ENCODE results near the gene RNF130. TPM values are rescaled to one million over a fixed set of nuclear protein-coding genes. Genes with fewer than 3 reads are reported as not detected.

The RNF130 gene
- total RNA-seq, 4 donors from 2014 or later: 161 to 309 (median 212) TPM

DNA sequence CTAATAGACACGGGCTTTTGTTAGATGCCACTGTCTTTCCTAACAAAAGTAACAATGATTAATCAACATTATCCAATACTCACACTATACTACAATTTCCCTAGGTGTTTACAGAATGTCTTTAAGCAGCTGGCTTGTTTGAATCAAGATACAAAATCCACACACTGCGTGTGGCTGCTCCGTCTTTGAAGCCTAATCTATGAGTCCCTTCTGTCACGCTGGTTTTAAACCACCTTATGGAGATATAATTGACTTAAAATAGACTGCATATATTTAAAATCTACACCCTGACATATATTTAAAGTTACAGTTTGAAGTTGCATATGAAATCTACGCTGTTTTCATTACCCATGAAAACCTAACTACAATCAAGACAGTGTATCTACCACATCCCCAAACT, 89.9 kb downstream of the RNF130 start:
- TF ChIP-seq, protein P1, sequence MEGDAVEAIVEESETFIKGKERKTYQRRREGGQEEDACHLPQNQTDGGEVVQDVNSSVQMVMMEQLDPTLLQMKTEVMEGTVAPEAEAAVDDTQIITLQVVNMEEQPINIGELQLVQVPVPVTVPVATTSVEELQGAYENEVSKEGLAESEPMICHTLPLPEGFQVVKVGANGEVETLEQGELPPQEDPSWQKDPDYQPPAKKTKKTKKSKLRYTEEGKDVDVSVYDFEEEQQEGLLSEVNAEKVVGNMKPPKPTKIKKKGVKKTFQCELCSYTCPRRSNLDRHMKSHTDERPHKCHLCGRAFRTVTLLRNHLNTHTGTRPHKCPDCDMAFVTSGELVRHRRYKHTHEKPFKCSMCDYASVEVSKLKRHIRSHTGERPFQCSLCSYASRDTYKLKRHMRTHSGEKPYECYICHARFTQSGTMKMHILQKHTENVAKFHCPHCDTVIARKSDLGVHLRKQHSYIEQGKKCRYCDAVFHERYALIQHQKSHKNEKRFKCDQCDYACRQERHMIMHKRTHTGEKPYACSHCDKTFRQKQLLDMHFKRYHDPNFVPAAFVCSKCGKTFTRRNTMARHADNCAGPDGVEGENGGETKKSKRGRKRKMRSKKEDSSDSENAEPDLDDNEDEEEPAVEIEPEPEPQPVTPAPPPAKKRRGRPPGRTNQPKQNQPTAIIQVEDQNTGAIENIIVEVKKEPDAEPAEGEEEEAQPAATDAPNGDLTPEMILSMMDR (IDR thresholded peaks at IDR 0.05; ENCODE audit: low read depth): no peak

DNA sequence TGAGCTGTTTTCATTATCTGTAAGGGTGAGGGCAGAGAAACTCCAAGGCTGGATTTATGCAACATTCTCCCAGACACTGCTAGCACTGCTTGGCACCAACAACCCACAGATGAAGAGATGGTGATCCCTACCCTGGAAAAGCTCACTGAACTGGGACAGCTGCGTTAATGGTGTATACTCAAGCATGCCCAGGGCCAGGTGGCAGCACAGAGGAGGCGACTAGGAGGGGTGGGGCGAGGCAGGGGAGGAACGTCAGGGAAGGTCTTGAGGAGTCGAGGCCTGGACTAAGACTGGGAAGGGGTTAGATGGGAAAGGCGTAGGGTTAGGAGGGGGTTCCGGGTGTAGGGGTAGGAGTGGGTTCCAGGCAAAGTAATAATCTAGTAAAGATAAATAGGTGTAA, 90.8 kb downstream of the RNF130 start:
- TF ChIP-seq, protein P1 (IDR thresholded peaks at IDR 0.05; ENCODE audit: low read depth): no peak

DNA sequence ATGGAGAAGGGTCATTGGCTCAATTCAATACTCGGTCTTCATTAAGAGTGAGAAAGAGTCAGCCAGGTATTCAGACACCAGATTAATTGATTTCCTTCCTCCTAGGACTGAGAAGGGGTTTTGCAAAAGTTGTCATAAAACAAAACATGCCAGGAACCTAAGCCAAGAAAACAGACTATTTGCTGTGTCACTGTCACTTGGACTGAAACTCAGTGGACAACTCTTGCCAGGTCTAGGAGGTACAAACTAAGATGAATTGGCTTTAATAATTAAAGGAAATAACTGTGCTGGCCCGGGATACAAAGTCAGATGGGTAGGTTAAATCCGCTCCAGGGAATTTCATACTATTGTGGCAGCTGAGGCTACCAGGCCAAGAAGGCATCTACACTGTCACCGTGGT, 92.8 kb downstream of the RNF130 start:
- TF ChIP-seq, protein P1 (IDR thresholded peaks at IDR 0.05; ENCODE audit: low read depth): no peak

DNA sequence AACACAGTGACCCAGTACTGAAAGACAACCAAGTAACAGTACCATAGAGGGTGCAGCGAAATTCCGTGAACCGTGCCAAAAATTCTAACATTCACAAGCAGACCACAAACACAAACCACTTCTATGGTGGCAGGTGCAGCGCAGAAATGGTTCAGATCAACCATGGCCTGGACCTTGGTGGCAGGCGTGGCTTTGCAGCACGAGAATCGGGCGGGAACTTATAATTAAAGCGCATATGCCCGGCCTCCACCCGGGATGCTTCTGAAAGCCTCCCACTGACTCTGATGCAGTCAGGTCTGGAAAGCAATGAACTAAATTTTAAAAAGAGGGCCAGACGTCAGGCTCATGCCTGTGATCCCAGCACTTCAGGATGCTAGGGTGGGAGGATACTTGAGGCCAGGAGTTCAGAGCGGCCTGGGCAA, 95.8 kb downstream of the RNF130 start:
- TF ChIP-seq, protein P1 (IDR thresholded peaks at IDR 0.05; ENCODE audit: low read depth): no peak

DNA sequence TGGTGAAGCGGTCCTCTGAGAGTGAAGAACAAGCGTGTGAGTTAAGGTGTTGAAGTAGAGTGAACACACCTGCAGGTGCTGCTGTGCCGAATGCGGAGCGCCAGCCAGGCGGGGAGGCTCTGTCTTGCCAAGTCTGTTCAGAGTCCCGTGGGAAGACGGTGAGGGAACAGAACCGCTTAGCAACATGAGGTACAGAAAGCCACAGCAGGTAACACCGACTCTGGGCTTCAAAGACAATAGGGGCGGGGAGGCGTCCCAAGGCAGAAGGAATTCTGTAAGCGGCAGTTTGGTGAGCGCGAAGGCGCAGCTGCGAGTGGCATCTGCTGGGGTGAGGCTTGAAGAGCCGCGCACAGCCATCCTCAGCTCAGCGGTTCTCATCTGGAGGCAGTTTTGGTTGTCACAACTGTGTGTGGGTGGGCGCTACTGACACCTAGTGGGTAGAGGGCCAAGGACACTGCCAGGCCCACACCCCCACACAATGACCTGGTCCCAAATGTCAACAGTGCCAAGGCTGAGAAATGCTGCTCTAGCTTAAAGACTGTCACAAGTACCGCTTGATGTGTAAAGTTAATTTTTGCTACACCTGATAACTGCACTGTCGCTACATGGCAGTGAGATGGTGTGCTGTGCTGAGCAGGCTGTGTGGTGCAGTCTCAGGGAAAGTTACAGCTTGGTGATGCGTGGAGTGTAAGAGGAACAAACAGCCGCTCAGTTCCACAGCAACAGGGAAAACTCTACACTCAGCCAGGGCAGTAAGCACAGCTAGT, 96.4 kb downstream of the RNF130 start:
- TF ChIP-seq, protein P1 (IDR thresholded peaks at IDR 0.05; ENCODE audit: low read depth): no peak

DNA sequence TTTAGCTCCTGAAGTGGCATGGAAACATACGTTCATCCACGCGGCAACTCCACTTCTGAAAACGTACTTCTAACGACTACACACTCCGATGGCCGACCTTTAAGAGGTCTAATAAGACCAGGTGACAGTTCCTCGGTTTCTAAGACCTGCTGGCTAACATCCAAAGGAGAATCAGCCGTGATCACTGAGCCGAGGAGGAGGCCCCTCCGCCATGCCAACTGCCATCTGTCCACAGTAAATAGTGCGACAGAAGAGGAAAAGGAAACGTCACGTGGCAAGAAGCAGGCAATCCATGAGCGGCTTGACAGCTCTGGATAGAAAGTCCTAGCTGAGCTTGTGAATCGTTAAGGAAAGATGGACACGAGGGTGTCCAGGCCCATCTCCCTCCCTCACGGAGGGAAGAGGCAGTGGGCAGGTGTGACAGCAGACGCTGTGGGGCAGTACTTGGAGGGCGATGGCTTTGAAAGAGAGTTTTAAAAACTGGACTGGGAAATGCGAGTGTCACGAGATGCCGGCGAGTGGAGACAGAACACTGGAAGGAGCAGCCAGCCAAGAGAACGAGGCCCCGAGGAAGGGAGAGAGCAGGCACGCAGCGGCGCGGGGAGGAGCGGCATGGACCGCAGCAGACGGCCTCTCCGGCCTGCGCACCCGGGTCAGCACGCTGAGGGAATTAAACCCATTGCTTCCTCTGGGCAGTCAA, 97.2 kb downstream of the RNF130 start:
- TF ChIP-seq, protein P1 (IDR thresholded peaks at IDR 0.05; ENCODE audit: low read depth): no peak

DNA sequence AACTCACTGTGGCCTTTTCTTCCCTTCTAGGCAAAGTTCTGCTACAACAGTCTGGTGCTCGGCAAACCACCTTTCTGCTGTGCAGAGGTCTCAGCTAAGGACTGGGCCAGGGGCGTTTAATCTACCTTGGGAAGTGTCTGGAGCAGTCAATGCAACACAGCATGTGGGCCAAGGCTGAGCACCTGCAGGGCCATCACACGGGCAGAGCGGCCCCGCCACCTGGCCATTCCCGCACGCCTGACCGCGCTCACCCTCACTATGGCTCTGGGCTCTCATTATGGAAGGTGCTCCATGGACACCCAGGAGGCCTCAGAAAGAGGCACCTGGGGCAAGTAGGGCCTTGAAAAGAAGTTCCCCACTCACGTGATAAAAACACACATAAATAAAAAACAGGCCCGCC, 98.2 kb downstream of the RNF130 start:
- TF ChIP-seq, protein P1 (IDR thresholded peaks at IDR 0.05; ENCODE audit: low read depth): no peak
